Measurements from ENCODE around the gene C1S.
A peak's percentile ranks its signal among the peaks of the same experiment; 100 is the strongest.
"Not testable (repeated sequence)": the region's sequence is repeated elsewhere in the genome, so short reads cannot be mapped to it uniquely, and the experiment has no call there.

The C1S gene

GRCh38 chr12:7060353-7060954 is at the start of gene C1S:
TSS of gene C1S (plus strand) at chr12:7060718. CDS start at chr12:7061913, 1,195 bp downstream.
- no peak for DNase-seq

- DNase-seq: not testable (repeated sequence)
Measured at GRCh38 chr12:7011398-7011797, 49.1 kb upstream of the C1S start.

- no peak for DNase-seq
Measured at GRCh38 chr12:7012024-7012607, 48.4 kb upstream of the C1S start.

- no peak for DNase-seq
Measured at GRCh38 chr12:7013101-7013500, 47.4 kb upstream of the C1S start.

DNA sequence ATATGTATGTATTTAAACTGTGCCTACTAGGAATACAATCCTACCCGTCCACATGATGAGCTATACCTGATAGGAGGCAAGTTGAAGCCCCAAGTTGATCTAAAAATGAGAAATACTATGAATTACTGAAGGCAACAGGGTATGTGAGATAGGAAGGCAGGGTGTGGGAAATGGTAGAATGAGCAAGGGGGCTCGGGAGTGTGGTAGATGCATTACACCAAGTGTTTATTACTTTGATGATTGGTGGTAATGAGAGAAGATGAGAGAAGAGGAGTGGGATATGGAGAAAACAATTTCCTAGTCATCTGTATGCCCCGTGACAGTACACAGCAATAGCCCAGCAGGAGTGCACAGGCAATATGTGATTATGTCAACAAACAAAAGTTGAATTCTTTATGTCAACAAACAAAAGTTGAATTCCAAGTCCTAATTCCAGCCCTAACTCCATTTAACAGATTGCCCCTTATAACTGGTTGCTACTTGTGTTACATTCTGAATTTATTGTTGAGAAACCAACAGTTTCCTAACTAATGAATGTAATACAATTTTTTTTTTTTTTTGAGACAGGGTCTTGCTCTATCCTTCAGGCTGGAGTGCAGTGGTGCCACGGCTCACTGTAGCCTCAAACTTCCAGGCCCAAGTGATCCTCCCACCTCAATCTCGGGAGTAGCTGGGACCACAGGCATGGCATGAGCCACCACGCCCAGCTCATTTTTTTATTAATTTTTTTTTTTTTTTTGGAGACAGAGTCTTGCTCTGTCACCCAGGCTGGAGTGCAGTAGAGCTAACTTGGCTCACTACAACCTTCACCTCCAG is 44.8 kb upstream of the C1S start:
- no peak for DNase-seq

GRCh38 chr12:7016958-7017571 is 43.5 kb upstream of the C1S start:
- DNase-seq: no peak

DNA sequence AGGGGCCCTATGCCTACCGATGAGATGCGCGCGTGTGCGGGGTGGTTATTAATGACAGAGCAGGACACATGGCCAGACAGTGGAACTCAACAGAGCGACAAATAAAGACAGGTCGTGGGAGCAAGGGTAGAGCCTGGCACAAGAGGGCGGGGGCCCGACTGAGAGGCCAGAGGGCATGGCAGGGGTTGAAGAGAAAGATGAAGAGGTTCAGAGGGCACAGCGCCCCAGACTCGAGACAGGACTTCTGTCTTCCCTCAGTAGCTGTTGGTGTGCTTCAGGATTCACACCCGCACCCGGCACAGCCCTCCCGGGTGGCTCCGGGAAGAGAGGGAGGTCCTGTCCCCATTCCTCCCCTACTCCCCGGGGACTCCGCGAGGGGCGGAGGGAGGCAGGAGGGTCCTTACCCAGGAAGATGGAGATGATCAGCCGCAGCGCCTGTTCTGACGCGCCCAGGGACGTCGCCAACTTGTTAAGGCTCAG is 42.6 kb upstream of the C1S start:
- no peak for DNase-seq

DNA sequence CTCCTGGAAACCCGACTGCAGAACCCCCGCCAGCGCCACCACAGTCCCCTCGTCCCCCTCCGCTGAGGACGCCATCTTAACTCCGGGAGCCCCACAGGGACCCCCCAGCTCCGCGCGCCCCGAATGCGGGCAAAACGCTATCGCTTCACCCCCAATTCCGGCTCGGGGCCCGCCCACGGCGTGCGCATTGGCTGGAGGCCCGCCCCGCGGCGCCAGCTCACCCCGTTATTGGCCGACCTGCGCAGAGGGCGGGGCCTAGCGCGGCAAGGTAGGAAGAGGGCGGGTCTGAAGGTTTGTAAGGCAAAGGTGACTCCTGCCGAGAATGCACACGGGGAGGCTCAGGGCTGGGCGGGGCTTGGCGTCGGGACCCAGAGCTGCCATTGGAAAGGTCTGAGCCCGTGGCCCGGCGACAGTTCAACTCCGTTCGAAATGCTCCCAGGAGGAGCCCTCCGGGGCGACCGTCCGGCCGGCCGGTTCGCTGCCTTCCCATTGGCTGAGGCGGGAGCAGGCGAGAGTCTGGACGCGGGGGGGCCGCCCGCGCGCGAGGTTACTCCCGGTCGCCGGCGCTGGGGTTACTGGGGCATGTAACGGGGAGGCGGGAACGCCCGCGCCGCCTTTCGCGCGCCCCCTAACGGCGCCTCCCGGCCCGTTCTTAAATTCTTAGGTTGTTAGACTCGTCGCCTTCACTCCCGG is 42.0 kb upstream of the C1S start, which contains the start of gene LPCAT3:
Gene LPCAT3, minus strand, starts transcription at position 127 of the 693 bp plus-strand sequence. Its CDS starts 52 bp downstream, at position 75.
- peak; percentile 98 for DNase-seq

GRCh38 chr12:7019043-7019569 is 41.4 kb upstream of the C1S start:
- DNase-seq: no peak

- no peak for DNase-seq
Measured at GRCh38 chr12:7021956-7022355, 38.6 kb upstream of the C1S start.

GRCh38 chr12:7023114-7023513 is 37.4 kb upstream of the C1S start:
- DNase-seq: no peak

GRCh38 chr12:7026854-7027253 is 33.7 kb upstream of the C1S start:
- DNase-seq: no peak

GRCh38 chr12:7031306-7031705 is 29.2 kb upstream of the C1S start:
- no peak for DNase-seq

- no peak for DNase-seq
Measured at GRCh38 chr12:7032990-7033389, 27.5 kb upstream of the C1S start.

DNA sequence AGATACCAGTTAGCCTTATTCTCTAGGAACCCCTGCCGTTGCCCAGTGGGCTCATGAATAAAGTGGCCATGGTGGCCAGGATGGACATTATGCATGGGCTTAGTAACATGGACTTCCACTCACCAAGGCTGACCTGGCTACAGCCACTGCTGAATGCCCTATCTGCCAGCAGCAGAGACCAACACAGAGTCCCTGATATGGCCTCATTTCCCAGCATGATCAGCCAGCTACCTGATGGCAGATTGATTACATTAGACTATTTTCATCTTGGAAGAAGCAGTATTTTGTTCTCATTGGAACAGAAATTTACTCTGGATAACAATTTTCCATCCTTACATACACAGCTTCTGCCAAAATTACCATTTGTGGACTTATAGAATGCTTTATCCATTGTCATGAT is 26.1 kb upstream of the C1S start:
- no peak for DNase-seq

DNA sequence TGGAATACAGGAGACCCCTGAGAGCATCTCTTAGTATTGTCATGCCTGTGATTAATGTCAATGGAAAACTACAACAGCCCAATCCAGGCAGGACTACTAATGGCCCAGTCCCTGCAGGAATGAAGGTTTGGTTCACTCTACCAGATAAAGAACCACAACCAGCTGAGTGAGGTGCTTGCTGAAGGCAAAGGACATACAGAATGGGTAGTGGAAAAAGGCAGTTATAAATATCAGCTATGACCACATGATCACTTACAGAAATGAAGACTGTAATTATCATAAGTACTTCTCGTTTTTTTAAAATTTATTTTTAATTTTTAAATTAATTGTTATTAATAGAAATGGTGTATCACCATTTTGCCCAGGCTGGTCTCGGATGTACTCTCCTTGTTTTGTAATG is 25.1 kb upstream of the C1S start:
- DNase-seq: no peak

- DNase-seq: not testable (repeated sequence)
Measured at GRCh38 chr12:7037411-7037810, 23.1 kb upstream of the C1S start.

- DNase-seq: no peak
Measured at GRCh38 chr12:7038591-7038990, 21.9 kb upstream of the C1S start.

- no peak for DNase-seq
Measured at GRCh38 chr12:7039403-7039802, 21.1 kb upstream of the C1S start.

GRCh38 chr12:7042842-7043241 is 17.7 kb upstream of the C1S start:
- peak; percentile 33 for DNase-seq

DNA sequence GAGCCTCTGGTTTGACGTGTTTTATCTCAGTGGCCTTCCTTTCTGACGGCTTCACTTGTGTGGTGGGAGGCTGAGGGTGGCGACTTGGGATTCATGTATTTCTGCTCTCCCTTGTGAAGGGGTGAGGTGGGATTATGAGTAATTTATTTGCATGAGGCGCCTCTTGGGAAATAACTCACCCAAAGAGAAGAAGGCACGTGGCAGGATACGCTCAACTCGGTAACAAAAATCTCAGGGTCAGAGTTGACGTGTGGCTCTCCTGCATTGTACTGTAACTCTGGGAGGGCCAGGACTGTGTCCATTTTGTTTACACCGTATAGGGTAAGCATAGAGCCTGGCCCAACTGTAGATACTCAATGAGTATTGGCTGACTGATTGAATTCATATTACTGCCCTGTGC is 14.6 kb upstream of the C1S start:
- no peak for DNase-seq

- DNase-seq: no peak
Measured at GRCh38 chr12:7046383-7047105, 14.0 kb upstream of the C1S start.

All from CD4-positive, alpha-beta T cell treated with Interleukin-12 subunit alpha and Interleukin-12 subunit beta, for 1 hour (primary cell).